ENCODE measurements around the gene TKFC. TPM values are rescaled to one million over a fixed set of nuclear protein-coding genes. Genes with fewer than 3 reads are reported as not detected.

TKFC gene
- total RNA-seq, 1 experiment from 2014 or later = 39.5 TPM

DNA sequence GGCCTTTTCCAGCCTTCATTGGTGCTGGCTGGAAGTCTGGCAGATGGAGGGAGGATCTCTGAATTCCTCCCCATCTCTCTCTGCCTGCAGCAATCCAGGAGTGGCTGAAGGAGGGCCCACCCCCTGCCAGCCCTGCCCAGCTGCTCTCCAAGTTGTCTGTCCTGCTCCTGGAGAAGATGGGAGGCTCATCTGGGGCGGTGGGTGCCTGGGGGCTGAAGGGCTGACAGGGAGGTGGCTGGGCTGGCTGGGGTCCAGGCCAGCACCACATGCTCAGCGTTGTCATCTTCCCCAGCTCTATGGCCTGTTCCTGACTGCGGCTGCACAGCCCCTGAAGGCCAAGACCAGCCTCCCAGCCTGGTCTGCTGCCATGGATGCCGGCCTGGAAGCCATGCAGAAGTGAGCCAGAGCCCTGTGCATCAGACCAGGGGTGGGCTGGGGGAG is 12.2 kb downstream of the TKFC start:
- no peak for DNase-seq (ENCODE audit: low read depth)

DNA sequence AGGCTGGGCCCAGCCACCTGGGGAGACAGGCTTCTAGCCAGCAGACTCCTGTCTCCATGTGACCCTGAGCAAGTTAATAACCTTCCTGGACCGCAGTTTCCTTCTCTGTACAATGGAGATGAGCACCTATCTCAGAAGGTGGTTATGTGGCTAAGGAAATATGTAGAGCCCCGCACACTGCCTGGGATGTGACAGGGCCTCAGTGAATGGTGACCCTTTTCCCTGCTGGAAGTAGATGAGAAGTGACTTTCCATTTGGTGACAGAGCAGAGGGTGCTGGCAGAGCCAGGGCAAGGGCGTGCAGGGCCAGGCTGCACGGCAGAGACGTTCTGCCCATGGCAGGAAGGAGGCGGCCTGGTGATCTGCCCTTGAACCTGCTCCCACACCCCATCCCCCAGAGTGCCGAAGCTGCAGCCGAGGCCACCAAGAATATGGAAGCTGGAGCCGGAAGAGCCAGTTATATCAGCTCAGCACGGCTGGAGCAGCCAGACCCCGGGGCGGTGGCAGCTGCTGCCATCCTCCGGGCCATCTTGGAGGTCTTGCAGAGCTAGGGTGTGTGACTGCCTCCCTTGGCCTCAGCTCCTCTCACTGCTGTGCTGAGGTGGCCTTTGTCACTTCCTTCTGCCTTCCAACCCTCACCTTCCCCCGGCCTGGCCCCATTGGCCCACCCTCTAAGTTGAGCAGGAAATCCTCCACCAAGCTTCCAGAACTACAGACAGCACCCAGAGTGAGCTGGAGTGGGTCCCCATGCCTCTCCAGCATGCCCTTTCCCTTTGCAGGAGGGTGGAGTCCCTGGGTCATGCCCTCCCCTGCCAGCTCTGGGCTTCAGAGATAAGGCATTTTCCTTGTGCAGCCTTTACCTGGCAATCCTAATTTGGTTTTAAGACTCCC is 13.2 kb downstream of the TKFC start:
- no peak for DNase-seq (ENCODE audit: low read depth)

DNA sequence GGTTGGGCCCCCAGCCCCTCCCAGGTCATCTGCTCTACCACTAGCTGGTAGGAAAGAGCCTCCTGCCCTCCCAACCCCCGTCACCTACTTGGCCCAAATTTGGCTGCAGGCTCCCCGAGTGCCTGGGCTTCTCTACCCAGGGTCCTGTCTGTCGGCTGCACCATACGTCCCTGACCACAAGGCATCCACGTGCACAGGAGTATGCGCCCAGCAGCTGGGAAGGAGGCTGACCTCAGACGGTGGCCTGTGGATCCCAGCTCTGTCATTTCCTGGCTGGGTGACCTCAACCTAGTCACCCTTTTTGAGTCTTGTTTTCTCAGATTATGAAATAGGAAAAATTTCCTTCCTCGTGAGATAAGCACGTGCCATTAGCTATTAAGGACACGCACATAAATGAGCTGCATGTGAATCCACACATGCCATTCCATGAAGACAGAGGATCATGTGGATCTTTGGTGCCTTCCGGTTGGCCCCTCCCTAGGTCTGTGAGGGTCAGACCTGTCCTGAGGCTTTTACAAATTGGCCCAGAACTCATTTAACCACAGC is 15.0 kb downstream of the TKFC start:
- peak; percentile 47 for DNase-seq (ENCODE audit: low read depth)

DNA sequence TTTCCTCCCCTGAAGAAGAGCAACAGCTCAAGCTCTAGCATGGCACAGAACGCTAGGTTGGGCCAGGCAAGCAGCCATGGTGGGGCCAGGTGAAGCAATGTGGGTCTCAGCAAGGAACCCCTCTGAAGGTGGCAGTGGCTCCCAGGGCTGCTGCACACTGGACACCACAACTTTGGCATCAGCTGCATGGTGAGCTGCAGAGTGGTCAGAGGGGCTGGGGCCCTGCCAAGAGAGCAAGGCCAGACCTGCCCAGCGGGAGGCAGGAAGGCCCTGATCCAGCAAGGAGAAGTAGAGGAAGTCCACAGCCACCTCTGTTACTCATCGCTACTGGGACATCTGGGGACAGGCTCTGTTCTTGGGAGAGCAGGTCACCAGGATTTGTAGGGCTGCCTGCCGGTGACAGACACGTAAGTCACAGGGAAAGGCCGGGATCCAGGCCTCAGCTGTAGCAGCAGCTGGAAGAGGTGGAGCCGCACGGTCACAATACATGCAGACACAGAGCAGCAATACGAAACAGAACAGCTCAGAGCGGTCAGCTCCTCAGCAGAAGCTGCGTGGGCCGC is 16.2 kb downstream of the TKFC start:
- no peak for DNase-seq (ENCODE audit: low read depth)

DNA sequence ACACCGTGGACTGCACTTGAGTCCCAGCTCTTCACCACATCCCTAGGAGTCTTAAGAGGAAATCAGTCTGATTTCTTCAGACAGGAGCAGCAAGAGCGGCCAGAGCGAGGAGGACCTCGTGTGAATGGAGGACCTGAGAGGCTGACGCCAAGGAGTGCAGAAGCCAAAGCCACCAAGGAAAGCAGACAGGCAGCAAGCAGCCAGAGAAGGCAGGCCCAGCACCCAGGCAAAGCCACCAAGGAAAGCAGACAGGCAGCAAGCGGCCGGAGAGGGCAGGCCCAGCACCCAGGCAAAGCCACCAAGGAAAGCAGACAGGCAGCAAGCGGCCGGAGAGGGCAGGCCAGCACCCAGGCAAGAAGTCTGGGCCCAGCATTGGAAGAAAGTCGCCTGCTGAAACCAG is 16.9 kb downstream of the TKFC start:
- DNase-seq (ENCODE audit: low read depth) = no peak

DNA sequence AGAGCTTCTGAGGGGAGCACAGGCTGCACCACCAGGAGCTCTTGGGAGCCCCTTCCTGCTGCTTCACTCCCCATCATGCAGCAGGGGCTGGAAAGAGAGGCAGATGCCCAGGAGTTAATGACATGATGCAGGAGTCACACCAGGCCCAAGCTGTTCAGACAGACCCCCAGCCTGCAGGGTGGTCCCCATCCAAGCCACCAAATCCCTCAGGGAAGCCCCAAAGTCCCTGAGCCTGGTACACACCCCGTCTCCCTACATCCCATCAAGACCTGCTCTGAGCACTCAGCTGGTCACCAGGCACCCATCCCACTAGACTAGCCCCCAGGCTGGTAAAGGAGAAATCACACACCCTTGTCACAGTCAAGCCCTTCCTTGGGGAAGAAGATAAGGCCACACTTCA is 17.3 kb downstream of the TKFC start:
- DNase-seq (ENCODE audit: low read depth) = no peak

DNA sequence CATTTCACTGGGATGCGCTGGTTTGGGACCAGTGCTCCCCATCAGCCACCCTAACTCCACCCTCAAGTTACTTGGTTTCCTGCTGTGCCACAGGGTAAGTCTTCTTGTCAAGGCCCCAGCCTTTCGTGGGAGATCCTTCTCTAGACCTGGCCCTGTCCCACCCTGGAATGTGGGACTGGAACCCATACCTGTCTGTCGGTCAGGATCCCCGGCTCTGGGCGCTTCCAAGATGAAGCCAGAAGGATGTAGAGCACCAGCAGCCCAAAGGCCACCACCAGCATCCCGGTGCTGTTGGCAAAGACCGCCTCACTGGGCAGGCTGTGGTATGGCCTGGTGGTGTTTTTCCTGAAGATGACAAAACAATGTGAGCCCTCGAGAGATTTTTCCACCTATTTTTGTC is 17.8 kb downstream of the TKFC start:
- DNase-seq (ENCODE audit: low read depth) = no peak

DNA sequence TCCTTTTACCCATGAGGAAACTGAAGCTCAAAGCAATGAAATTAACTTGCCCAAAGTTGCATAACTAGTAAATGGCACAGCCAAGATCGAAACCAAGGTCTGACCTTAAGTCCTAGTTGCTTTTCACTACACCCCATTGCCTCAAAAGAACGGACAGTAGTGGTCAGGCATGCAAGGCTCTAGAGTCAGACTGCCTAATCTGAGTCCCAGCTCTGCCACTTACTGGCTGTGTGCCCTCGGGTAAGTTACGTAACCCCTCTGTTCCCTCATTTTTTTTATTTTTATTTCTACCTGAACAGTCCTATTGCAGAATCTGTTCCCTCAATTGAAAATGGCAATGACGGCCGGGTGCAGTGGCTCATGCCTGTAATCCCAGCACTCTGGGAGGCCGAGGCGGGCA is 19.0 kb downstream of the TKFC start:
- no peak for DNase-seq (ENCODE audit: low read depth)

DNA sequence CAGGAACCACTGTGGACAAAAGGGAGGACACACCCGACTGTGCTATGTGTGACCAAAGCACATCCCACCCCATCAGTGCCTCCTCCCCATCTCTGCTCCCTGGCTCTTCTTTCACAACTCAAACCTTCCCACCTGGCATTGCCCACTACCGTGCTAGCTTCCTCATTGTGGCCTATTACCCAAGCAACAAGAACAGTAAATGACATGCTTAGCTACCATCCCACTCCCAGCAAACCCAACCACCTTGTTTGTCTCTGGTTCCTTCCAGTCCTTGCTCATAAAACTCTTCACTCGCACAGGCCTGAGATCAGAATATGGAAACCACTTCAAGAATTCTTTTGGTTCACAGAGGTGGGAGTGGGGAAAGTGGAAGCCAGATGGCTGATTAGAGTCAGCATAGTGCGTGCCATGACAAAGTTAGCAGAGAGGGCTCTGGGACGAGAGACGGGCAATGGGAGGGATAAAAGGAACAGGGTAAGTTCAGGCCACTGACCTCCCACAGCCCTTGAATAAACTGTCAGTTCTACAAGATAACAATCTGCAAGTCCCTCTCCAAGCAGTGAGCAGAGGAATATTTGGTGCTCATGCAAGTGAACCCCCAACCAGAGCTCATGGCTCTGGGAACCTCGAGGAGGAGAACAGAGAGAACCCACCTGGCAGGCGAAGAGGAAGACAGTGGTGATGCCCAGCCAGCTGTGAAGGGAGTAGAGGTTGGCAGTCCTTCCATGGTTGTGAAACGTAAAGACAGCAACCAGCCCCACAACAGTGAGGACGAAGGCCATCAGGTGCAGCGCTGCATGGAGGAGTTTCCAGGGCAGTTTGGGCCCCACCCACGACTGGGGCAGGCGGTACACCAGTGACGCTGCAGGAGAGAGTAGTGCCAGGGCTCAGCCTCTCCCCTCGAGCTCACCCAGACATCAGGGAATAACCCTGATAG is 20.4 kb downstream of the TKFC start:
- DNase-seq (ENCODE audit: low read depth) = no peak

DNA sequence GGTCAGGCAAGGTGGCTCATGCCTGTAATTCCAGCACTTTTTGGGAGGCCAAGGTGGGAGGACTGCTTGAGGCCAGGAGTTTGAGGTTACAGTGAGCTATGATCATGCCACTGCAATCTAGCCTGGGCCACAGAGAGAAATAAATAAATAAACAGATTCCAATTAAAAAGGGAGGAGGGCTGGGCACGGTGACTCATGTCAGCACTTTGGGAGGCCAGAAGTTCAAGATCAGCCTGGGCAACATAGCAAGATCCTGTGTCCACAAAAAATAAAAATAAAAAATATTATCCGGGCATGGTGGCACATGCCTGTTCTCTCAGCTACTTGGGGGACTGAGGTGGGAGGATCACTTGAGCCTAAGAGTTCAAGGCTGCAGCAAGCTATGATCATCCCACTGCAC is 21.2 kb downstream of the TKFC start:
- no peak for DNase-seq (ENCODE audit: low read depth)

DNA sequence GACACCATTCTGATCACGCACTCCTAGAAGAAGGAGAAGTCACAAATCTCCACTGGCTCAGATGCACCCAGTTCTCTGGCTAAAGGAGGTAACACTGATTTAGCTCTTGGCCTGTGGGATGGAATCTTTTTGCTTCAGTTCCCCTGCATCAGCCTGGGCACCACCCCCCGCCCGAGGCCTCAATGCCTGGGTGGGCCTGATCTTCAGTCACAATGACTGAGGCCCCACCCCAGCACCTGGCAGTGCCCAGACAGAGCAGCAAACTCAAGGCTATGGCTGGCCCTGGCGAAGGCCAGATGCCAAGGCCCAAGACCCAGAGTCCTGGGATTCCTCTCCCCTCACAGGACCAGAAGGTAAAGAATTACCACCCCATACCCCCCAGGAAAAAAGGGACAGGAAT is 23.7 kb downstream of the TKFC start:
- no peak for DNase-seq (ENCODE audit: low read depth)

DNA sequence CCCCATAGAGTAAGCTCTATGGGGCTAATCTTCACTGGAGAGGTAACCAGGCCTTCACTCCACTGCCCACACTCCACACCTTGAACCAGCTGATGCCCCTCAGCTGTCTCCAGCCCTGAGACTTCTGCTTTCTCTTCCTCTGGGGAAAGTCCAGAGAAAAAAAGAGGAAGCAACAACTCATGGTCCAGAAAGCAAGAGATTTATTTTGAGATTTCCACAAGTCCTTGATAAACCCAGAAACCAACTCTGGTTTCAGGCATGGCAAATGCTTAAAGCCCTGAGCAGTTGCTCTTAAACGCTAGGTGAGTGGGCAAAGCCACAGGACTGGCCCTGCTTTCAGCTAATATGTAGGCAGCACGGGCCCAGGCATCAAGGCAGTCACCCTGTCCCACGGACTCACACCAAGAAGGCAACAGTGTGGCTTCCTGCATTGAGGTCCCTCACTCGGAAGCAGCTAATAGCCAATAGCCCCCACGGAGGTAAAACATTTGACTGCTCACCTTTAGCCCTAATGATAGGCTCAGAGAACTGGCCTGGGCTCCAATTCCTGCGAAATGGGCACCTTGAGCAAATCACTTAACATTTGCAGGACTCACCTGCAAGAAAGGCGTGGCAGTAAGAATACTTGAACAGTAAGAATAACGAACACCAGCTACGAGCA is 24.3 kb downstream of the TKFC start:
- DNase-seq (ENCODE audit: low read depth) = no peak

DNA sequence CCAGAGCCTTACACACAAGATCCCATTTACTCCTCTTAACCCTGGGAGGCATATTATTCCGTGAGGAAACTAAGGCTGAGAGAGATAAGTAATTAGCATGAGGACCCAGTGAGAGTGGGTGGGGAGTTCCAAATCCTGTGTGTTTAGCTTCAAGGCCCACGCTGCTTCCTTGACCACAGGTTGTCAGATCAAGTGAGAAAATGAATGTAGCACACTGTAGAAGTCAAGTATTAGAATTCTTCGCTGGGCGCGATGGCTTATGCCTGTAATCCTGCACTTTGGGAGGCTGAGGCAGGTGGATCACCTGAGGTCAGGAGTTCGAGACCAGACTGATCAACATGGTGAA is 24.8 kb downstream of the TKFC start:
- DNase-seq (ENCODE audit: low read depth) = no peak

DNA sequence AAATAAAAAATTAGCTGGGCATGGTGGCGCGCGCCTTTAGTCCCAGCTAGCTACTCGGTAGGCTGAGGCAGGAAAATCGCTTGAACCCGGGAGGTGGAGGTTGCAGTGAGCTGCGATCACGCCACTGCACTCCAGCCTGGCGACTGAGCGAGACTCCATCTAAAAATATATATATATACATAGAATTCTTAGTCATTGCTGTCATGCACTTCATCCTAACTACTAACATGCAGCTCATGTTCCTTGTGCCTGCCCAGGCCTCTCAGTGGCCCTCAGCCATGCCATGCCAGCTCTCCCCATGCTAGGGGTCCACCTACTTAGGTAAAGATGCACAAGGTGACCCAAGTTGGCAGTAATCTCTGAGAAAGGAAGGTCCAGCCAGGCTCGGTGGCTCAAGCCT is 25.5 kb downstream of the TKFC start:
- no peak for DNase-seq (ENCODE audit: low read depth)

DNA sequence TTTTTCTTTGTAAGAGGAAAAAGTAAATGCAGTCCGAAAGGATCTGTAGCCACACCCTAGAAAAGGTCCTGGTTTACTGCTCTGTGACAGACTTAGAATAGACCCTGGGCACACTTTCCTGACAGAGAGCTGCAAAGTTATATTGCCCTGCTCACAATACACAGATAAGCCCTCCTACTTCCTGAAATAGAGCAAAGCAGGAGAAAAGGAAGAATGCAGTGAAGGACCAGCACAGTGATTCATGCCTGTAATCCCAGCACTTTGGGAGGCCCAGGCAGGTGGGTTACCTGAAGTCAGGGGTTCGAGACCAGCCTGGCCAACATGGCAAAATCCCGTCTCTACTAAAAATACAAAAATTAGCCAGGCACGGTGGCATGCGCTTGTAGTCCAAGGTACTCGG is 26.5 kb downstream of the TKFC start:
- DNase-seq (ENCODE audit: low read depth) = no peak

DNA sequence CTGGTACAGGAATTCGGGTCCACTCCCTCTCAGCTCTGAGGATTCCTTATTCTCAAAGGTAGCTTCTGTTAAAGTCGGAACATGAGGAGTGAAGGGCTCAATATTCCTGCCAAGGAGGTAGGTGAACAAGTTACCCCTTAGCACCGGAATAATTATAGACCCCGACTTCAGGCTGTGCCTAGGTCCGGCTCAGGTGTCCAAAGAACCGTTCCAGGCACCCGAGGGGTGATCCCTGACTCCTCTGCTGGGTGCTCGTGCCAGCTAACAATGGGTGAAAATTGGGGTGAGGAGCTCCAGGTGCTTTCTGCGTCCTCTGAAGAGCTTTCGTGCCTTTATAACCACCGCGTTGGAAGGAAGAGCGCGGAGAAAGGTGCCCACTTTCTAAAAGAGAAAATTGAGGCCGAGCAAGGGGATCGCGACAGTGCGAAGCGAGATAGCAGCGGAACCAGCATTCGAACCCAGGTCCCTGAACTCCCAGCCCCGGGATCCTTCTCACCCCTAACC is 28.3 kb downstream of the TKFC start:
- DNase-seq (ENCODE audit: low read depth) = no peak

DNA sequence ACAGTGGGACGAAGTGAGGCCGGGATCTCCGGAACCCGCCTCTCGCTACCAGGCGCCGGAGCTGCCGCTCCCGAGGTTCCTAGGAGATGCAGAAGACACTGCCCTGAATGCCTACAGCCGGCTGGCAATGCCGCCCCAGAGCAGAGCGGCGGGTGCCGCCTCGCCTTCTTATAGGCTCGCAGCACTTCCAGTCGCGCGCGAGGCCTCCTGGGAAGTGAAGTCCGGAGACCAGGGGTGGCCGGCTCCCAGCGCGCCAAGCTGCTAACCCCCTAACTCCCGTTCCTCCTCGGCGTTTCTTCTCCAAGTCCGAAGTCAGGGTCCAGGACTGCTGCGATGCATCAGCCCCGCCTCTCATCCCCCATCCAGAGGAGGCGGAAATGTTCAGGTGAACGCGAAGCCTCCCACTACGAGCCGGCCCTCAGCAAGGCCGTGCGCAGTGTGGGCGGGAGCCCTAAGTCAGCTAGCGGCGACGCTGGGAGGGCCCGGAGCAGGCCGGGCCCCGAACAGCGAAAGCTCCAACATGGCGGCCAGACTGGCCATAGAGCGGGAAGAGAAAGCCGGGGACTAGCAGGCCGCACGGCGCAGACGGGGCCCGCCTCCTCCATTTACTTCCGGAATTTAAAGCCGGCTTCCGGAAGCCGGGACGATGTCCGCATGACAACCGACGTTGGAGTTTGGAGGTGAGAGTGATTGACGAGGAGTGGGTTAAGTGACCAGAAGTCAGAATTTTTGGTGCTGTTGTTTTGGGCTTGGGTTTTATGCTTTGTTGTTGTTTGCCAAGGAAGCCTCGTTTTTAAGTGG is 28.9 kb downstream of the TKFC start, which contains the start of the genes CYB561A3 and TMEM138:
Gene CYB561A3, minus strand, starts transcription at position 142 of the 801 bp plus-strand sequence. CDS start 5,169 bp downstream, outside the sequence.
Gene TMEM138, plus strand, starts transcription at position 634 of the 801 bp plus-strand sequence. CDS start 2,017 bp downstream, outside the sequence.
- DNase-seq (ENCODE audit: low read depth) = peak; percentile 94

DNA sequence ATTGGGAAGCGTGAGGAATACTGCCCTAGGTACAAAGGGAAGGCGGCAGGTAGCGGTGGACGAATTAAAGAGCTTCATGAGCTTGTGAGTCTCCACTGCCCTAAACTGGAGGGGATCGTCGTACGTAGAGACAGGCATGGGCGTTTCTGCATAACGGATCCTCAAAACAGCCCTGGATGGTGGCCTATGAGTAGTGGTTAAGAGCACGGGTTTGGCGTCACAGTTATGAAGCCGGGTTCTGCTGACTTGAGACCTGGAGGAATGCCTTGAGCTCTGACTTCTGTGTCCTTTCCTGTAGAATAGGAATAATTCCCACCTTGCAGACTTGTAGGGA is 29.5 kb downstream of the TKFC start:
- DNase-seq (ENCODE audit: low read depth) = peak; percentile 46

DNA sequence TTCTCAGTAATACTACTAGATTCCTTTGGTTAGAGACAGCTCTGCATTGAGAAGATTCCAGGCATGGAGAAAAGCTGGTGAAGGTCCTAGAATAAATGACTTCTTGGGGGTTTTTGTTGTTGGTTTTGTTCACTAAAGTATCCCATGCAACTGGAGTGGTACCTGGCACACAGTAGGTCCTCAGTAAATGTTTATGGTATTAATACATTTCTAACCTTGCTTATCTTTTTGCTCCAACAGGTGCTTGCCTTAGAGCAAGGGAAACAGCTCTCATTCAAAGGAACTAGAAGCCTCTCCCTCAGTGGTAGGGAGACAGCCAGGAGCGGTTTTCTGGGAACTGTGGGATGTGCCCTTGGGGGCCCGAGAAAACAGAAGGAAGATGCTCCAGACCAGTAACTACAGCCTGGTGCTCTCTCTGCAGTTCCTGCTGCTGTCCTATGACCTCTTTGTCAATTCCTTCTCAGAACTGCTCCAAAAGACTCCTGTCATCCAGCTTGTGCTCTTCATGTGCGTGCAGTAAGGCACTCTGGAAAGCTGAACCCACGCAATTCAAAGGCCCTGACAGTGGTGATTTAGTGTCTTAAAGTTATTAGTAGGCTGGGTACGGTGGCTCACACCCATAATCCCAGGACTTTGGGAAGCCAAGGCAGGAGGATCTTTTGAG is 31.1 kb downstream of the TKFC start:
- no peak for DNase-seq (ENCODE audit: low read depth)

DNA sequence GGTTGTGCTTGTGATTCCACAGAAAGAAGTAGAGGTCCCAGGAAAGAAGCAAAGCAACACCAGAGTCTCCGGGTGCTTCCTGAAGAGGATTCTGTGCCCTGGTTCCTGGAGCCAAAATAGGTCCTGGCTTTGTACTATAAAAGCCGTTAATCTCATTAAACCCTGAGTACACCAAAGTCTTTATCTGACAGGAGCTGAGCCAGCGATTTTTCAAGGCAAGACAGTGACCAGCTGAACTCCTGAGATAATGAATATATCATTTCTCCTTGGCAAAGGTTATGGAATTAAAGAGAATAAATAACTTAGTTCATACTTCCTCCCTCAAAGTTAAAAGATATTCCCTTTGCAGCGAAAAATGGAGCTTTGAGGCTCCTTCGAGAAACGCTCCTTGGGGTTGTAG is 34.4 kb downstream of the TKFC start:
- no peak for DNase-seq (ENCODE audit: low read depth)

All from LHCN-M2 (cell line).